Tibial nerve (tissue), 3 donors: Measurements from ENCODE around the gene IL6ST.

Source experiments
- POLR2A ChIP-seq, 2 donors: fragments of 450-650 bp; IDR thresholded peaks; one replicate each; pipeline ENCODE4 v1.6.1; 2017; ENCODE audit warnings: antibody characterized with exemption in 2 of 2, mild to moderate bottlenecking in 2 of 2, moderate library complexity in 2 of 2
- TF ChIP-seq, protein P1 (sequence below), 5 experiments: fragments of 200-600 bp in 3 of 5; fragments of 450-650 bp in 2 of 5; sonication (generic) in 3 of 5; IDR thresholded peaks; one replicate each; pipeline ENCODE4 v1.5.1; 2016 to 2019; ENCODE audit warnings: antibody characterized with exemption in 5 of 5, mild to moderate bottlenecking in 3 of 5, moderate library complexity in 2 of 5

DNA sequence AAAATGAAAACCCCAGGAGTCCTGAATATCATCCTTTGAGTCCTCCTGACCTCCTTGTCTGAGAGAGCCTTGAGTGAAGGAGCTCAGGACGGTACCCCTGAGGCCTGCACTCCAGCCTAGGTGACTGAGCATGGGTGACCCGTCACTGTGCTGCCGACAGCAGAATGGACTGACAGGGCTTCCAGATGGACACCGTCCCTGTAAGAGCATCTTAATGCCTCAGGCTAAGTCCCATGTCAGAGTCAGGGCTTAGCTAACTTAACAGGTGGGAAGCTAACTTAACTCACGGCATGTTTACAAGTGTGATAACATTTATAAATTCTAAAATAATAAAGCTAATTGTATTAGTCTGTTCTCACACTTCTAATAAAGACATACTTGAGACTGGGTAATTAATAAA is 68.3 kb downstream of the IL6ST start:
- TF ChIP-seq, protein P1, sequence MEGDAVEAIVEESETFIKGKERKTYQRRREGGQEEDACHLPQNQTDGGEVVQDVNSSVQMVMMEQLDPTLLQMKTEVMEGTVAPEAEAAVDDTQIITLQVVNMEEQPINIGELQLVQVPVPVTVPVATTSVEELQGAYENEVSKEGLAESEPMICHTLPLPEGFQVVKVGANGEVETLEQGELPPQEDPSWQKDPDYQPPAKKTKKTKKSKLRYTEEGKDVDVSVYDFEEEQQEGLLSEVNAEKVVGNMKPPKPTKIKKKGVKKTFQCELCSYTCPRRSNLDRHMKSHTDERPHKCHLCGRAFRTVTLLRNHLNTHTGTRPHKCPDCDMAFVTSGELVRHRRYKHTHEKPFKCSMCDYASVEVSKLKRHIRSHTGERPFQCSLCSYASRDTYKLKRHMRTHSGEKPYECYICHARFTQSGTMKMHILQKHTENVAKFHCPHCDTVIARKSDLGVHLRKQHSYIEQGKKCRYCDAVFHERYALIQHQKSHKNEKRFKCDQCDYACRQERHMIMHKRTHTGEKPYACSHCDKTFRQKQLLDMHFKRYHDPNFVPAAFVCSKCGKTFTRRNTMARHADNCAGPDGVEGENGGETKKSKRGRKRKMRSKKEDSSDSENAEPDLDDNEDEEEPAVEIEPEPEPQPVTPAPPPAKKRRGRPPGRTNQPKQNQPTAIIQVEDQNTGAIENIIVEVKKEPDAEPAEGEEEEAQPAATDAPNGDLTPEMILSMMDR (IDR thresholded peaks at IDR 0.05): no peak
- TF ChIP-seq POLR2A (IDR thresholded peaks at IDR 0.05): no peak
